Activated T-cell treated with anti-CD3 and anti-CD28 coated beads, Interleukin-2, amount 50 U/mL, for 48 hours (primary cell): ENCODE results near the gene VSIG8.

Source experiments
- DNase-seq, 2 experiments: peaks; one replicate each; pipeline ENCODE4 v3.0.0-alpha.2; 2020

VSIG8 gene

GRCh38 chr1:159882527-159882862 is 20.0 kb upstream of the VSIG8 start:
- no peak for DNase-seq

GRCh38 chr1:159881622-159882526 is 19.4 kb upstream of the VSIG8 start:
- peak in 1 of 2 experiments; percentile 32 for DNase-seq

- no peak for DNase-seq
Measured at GRCh38 chr1:159880430-159880829, 18.0 kb upstream of the VSIG8 start.

- DNase-seq: no peak
Measured at GRCh38 chr1:159879977-159880376, 17.5 kb upstream of the VSIG8 start.

- DNase-seq: no peak
Measured at GRCh38 chr1:159879136-159879535, 16.7 kb upstream of the VSIG8 start.

GRCh38 chr1:159877695-159878444 is 15.4 kb upstream of the VSIG8 start:
- DNase-seq: no peak

- no peak for DNase-seq
Measured at GRCh38 chr1:159873530-159874143, 11.2 kb upstream of the VSIG8 start.

GRCh38 chr1:159872891-159873290 is 10.4 kb upstream of the VSIG8 start:
- DNase-seq: no peak

GRCh38 chr1:159870704-159871103 is 8.2 kb upstream of the VSIG8 start:
- no peak for DNase-seq

GRCh38 chr1:159869607-159870006 is 7.2 kb upstream of the VSIG8 start:
- no peak for DNase-seq

- DNase-seq: peak; percentile 35 to 50
Measured at GRCh38 chr1:159869173-159869572, 6.7 kb upstream of the VSIG8 start.

GRCh38 chr1:159868766-159869165 is 6.3 kb upstream of the VSIG8 start:
- DNase-seq: no peak

- no peak for DNase-seq
Measured at GRCh38 chr1:159867664-159868026, 5.2 kb upstream of the VSIG8 start.

- no peak for DNase-seq
Measured at GRCh38 chr1:159866905-159867663, 4.6 kb upstream of the VSIG8 start.

- DNase-seq: no peak
Measured at GRCh38 chr1:159866066-159866465, 3.6 kb upstream of the VSIG8 start.

GRCh38 chr1:159864262-159864661 is 1.8 kb upstream of the VSIG8 start:
- no peak for DNase-seq

GRCh38 chr1:159862031-159862430 is 426 bp downstream of the VSIG8 start:
- DNase-seq: no peak

- no peak for DNase-seq
Measured at GRCh38 chr1:159861218-159861617, 1.2 kb downstream of the VSIG8 start.

GRCh38 chr1:159860456-159860855 is 2.0 kb downstream of the VSIG8 start:
- DNase-seq: no peak

GRCh38 chr1:159859767-159860322 is 2.6 kb downstream of the VSIG8 start:
- DNase-seq: no peak

GRCh38 chr1:159857889-159858288 is 4.6 kb downstream of the VSIG8 start:
- no peak for DNase-seq

- no peak for DNase-seq
Measured at GRCh38 chr1:159856576-159856975, 5.9 kb downstream of the VSIG8 start.

- no peak for DNase-seq
Measured at GRCh38 chr1:159855709-159856108, 6.7 kb downstream of the VSIG8 start.
